CD4-positive, alpha-beta T cell (primary cell): ENCODE results near the gene CELSR2. TPM values are rescaled to one million over a fixed set of nuclear protein-coding genes. Genes with fewer than 3 reads are reported as not detected.
A peak's percentile ranks its signal among the peaks of the same experiment; 100 is the strongest.
"Not testable (repeated sequence)": the region's sequence is repeated elsewhere in the genome, so short reads cannot be mapped to it uniquely, and the experiment has no call there.

Experiments used
- ATAC-seq: fragments of 200-7000 bp; cut with Tn5 transposase; one replicate; pipeline ENCODE4 v1.10.0; 2022; ENCODE audit warnings: mild to moderate bottlenecking; ENCODE audit not compliant: poor library complexity
- CTCF ChIA-PET: fragments of 350-600 bp; sonication (Branson Sonifier 250); formaldehyde crosslinking; loops from one replicate; lab custom pipeline; 2021; ENCODE audit warnings: antibody characterized with exemption, inconsistent platforms; lab: Charles Lee
- POLR2A ChIA-PET: fragments of 350-600 bp; sonication (Branson Sonifier 250); formaldehyde crosslinking; loops from one replicate; lab custom pipeline; 2021; ENCODE audit warnings: antibody characterized with exemption, inconsistent platforms; lab: Charles Lee
- DNase-seq, 14 experiments: peaks; one replicate each; pipeline ENCODE4 v3.0.0-alpha.2; 2013 to 2020; ENCODE audit warnings: mixed read lengths in 2 of 14
- H3K27ac ChIP-seq, 2 donors: one replicate each; pipeline versions ENCODE4 v1.5.1 to v1.7.0; 2013; ENCODE audit warnings: low read length in 2 of 2, low read depth in 1 of 2, mild to moderate bottlenecking in 1 of 2
- H3K27me3 ChIP-seq, 2 experiments: 1 replicate in 1 of 2; 2 replicates in 1 of 2; pipeline versions ENCODE4 v1.6.1 to v1.7.0; 2013; ENCODE audit warnings: low read length in 2 of 2, control low read depth in 1 of 2, mild to moderate bottlenecking in 1 of 2, moderate library complexity in 1 of 2; ENCODE audit not compliant: insufficient read depth in 2 of 2, control insufficient read depth in 1 of 2
- H3K36me3 ChIP-seq: one replicate; pipeline ENCODE4 v1.6.1; 2013; ENCODE audit warnings: low read length, control low read depth; ENCODE audit not compliant: insufficient read depth
- H3K4me1 ChIP-seq: one replicate; pipeline ENCODE4 v1.6.1; 2013; ENCODE audit warnings: low read length, control low read depth; ENCODE audit not compliant: insufficient read depth
- H3K4me3 ChIP-seq: one replicate; pipeline ENCODE4 v1.5.1; 2013; ENCODE audit warnings: mild to moderate bottlenecking, low read length, moderate library complexity
- H3K9me3 ChIP-seq, 2 experiments: 1 replicate in 1 of 2; 2 replicates in 1 of 2; pipeline versions ENCODE4 v1.6.1 to v1.7.0; 2013; ENCODE audit warnings: low read length in 2 of 2, mild to moderate bottlenecking in 2 of 2, control low read depth in 1 of 2, moderate library complexity in 1 of 2; ENCODE audit not compliant: control insufficient read depth in 1 of 2, insufficient read depth in 1 of 2
- H3K27ac Mint-ChIP-seq: one replicate; pipeline ENCODE4 v1.8.0; 2020; ENCODE audit warnings: mixed read lengths
- H3K27me3 Mint-ChIP-seq: one replicate; pipeline ENCODE4 v1.8.0; 2021; ENCODE audit warnings: mixed read lengths
- H3K36me3 Mint-ChIP-seq: one replicate; pipeline ENCODE4 v1.8.0; 2021; ENCODE audit warnings: low read depth, mixed read lengths
- H3K4me1 Mint-ChIP-seq: one replicate; pipeline ENCODE4 v1.8.0; 2021; ENCODE audit warnings: low read depth, mixed read lengths
- H3K4me3 Mint-ChIP-seq: one replicate; pipeline ENCODE4 v1.8.0; 2020; ENCODE audit warnings: mild to moderate bottlenecking, mixed read lengths
- H3K9me3 Mint-ChIP-seq: one replicate; pipeline ENCODE4 v1.8.0; 2020; ENCODE audit warnings: mixed read lengths
- intact Hi-C, 2 experiments: fragments of 100-400 bp; cut with DNase I in 1 of 2; cut with micrococcal nuclease in 1 of 2; formaldehyde crosslinking; loops; one replicate each; pipeline versions ENCODE4 v1.15.1 to v1.9.0; 2023 to 2025; cut with DNase I, micrococcal nuclease
- total RNA-seq, 174 experiments: library from RNA in 2 of 174; stranded (reverse) in 2 of 174; gene quantifications; one replicate each; pipeline ENCODE4 v1.2.3 and lab custom pipeline; 2021 to 2026
- TF ChIP-seq, protein P1 (sequence below): fragments of 200-600 bp; IDR thresholded peaks from one replicate; pipeline ENCODE4 v1.8.0; 2022; ENCODE audit warnings: antibody characterized with exemption, mild to moderate bottlenecking

The CELSR2 gene
- total RNA-seq, 2 experiments from 2014 or later, result 3.6 TPM

DNA sequence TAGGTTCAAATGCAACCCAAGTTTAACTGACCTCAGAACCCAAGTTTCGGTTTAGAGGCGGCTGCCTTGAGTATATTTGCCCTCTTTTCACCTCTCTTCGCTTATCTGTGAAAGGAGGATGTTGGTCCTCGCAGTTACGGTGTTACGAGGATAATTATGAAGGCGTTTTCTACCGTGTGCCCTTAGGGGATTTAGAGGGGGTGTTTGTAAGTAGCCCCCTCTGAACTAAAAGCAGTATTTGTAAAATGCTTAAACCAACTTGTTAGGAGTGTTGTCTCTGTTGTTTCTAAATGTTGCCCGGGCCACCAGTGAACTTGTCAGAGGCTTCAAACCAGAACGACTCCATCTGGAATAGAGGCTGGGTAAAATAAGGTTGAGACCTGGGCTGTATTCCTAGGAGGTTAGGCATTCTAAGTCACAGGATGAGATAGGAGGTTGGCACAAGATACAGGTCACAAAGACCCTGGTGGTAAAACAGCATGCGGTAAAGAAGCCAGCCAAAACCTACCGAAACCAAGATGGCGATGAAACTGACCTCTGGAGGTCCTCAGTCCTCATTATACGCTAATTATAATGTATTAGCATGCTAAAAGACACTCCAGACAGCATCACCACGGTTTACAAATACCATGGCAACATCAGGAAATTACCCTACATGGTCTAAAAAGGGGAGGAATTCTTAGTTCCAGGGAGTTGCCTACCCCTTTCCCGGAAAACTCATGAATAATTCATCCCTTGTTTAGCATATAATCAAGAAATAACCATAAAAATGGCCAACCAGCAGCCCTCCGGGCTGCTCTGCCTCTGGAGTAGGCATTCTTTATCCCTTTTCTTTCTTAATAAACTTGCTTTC is 34.6 kb downstream of the CELSR2 start:
- intact Hi-C loops, result loop anchor here (5.0 to 10.0 kb wide), 4 partner anchors 72 to 701 kb away; partner anchors contain the start of genes AHCYL1 (in 1 of the 2), ATXN7L2 (in 1 of the 2) and SARS1 (in 1 of the 2)
- H3K27me3 ChIP-seq, result no peaks in the 10 kb centered on the region
- H3K4me3 ChIP-seq, result peak overlapping the region; percentile 70
- Mint-ChIP-seq H3K4me1 (peaks cover 19% of the 10 kb centered on the region), H3K27ac (peak overlapping the region; percentile 78), H3K9me3 (no peaks in the 10 kb centered on the region), H3K36me3 (peaks cover 8% of the 10 kb centered on the region), H3K4me3 (peak overlapping the region; percentile 94), H3K27me3 (no peaks in the 10 kb centered on the region)
- ATAC-seq (peak; percentile 22), DNase-seq (peak in 1 of 14 experiments; percentile 48)
- TF ChIP-seq, protein P1, sequence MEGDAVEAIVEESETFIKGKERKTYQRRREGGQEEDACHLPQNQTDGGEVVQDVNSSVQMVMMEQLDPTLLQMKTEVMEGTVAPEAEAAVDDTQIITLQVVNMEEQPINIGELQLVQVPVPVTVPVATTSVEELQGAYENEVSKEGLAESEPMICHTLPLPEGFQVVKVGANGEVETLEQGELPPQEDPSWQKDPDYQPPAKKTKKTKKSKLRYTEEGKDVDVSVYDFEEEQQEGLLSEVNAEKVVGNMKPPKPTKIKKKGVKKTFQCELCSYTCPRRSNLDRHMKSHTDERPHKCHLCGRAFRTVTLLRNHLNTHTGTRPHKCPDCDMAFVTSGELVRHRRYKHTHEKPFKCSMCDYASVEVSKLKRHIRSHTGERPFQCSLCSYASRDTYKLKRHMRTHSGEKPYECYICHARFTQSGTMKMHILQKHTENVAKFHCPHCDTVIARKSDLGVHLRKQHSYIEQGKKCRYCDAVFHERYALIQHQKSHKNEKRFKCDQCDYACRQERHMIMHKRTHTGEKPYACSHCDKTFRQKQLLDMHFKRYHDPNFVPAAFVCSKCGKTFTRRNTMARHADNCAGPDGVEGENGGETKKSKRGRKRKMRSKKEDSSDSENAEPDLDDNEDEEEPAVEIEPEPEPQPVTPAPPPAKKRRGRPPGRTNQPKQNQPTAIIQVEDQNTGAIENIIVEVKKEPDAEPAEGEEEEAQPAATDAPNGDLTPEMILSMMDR, result no peak
- H3K9me3 ChIP-seq, result no peaks in the 10 kb centered on the region
- H3K4me1 ChIP-seq, result peaks cover 27% of the 10 kb centered on the region
- peak overlapping the region; percentile 31 to 59 for H3K27ac ChIP-seq
- H3K36me3 ChIP-seq, result no peaks in the 10 kb centered on the region
- ChIA-PET POLR2A (interaction anchor here (1.1 kb wide), 1 partner anchor 199 kb away, joined by 4 read pairs; the partner anchor contains the start of gene ATXN7L2), CTCF (interaction anchor here (1.6 to 2.1 kb wide), 4 partner anchors 115 to 356 kb away, joined by 5 to 15 read pairs (median 9); partner anchors contain the start of genes CYB561D1 and SORT1)

DNA sequence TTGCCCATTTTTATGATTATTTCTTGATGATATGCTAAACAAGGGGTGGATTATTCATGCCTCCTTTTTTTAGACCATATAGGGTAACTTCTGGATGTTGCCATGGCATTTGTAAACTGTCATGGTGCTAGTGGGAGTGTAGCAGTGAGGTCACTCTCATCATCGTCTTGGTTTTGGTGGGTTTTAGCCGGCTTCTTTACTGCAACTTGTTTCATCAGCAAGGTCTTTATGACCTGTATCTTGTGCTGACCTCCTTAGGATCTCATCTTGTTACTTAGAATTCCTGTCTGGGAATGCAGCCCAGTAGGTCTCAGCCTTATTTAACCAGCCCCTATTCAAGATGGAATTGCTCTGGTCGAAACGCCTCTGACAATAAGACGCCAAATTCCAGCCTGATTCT is 37.4 kb downstream of the CELSR2 start:
- H3K4me3 ChIP-seq, H3K36me3 Mint-ChIP-seq, H3K9me3 ChIP-seq, H3K4me3 Mint-ChIP-seq, DNase-seq, H3K9me3 Mint-ChIP-seq, POLR2A ChIA-PET, H3K27me3 Mint-ChIP-seq, H3K36me3 ChIP-seq, H3K27ac ChIP-seq, ATAC-seq, H3K27me3 ChIP-seq, H3K27ac Mint-ChIP-seq: not testable (repeated sequence)
- intact Hi-C loops, result loop anchor here in 1 of 2 experiments (10.0 kb wide), 1 partner anchor 698 kb away; the partner anchor contains the start of gene AHCYL1
- CTCF ChIA-PET, result interaction anchor here (0.7 kb wide), 1 partner anchor 1491 kb away, joined by 4 read pairs; no protein-coding TSS in a partner anchor
- peaks cover 23% of the 10 kb centered on the region for H3K4me1 ChIP-seq
- peaks cover 19% of the 10 kb centered on the region for H3K4me1 Mint-ChIP-seq

DNA sequence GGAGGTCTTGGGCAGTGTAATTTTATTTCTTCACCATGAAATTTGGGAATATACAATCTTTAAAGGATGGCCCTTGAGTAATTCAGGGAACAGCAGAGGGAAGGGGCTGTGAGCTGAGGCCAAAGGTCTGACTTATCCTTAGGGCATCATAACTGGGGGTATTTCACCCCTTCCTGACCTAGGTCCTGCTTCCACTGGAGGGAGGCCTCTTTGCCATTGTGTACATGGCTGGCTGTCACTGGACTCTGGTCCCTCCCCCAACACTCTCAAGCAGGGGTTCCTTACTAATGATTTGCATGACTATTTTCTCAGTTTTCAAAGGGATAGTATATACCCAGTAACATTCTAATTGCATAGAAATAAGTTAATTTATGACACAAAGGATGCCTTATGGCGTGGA is 40.8 kb downstream of the CELSR2 start:
- intact Hi-C loops, result no loop called here
- CTCF ChIA-PET, result no interaction called here
- Histone ChIP-seq H3K27ac (no peak overlapping the region), H3K27me3 (no peaks in the 10 kb centered on the region), H3K4me1 (no peaks in the 10 kb centered on the region), H3K36me3 (no peaks in the 10 kb centered on the region), H3K4me3 (no peak overlapping the region), H3K9me3 (no peaks in the 10 kb centered on the region)
- Mint-ChIP-seq H3K4me1 (no peaks in the 10 kb centered on the region), H3K9me3 (no peaks in the 10 kb centered on the region), H3K4me3 (no peak overlapping the region), H3K27me3 (peaks cover 23% of the 10 kb centered on the region), H3K36me3 (no peaks in the 10 kb centered on the region), H3K27ac (no peak overlapping the region)
- POLR2A ChIA-PET, result no interaction called here
- TF ChIP-seq, protein P1, result no peak
- ATAC-seq, result no peak
- DNase-seq, result no peak
